Activated T-cell treated with anti-CD3 and anti-CD28 coated beads, Interleukin-2, amount 50 U/mL, for 24 hours (primary cell): Measurements from ENCODE around the gene USP7.
A peak's percentile ranks its signal among the peaks of the same experiment; 100 is the strongest.
"Not testable (repeated sequence)": the region's sequence is repeated elsewhere in the genome, so short reads cannot be mapped to it uniquely, and the experiment has no call there.

Experiments
- DNase-seq: peaks from one replicate; pipeline ENCODE4 v3.0.0-alpha.2; 2020
- H3K27ac Mint-ChIP-seq: 2 replicates; pipeline ENCODE4 v1.8.0; 2020; ENCODE audit warnings: mild to moderate bottlenecking, mixed read lengths
- H3K27me3 Mint-ChIP-seq: 2 replicates; pipeline ENCODE4 v1.8.0; 2020; ENCODE audit warnings: mixed read lengths
- H3K36me3 Mint-ChIP-seq: 2 replicates; pipeline ENCODE4 v1.8.0; 2020; ENCODE audit warnings: low read depth, mixed read lengths
- H3K4me1 Mint-ChIP-seq: 2 replicates; pipeline ENCODE4 v1.8.0; 2020; ENCODE audit warnings: low read depth, mixed read lengths
- H3K4me3 Mint-ChIP-seq: 2 replicates; pipeline ENCODE4 v1.8.0; 2020; ENCODE audit warnings: mild to moderate bottlenecking, moderate library complexity, mixed read lengths
- H3K9me3 Mint-ChIP-seq: 2 replicates; pipeline ENCODE4 v1.8.0; 2020; ENCODE audit warnings: mixed read lengths

The USP7 gene

DNA sequence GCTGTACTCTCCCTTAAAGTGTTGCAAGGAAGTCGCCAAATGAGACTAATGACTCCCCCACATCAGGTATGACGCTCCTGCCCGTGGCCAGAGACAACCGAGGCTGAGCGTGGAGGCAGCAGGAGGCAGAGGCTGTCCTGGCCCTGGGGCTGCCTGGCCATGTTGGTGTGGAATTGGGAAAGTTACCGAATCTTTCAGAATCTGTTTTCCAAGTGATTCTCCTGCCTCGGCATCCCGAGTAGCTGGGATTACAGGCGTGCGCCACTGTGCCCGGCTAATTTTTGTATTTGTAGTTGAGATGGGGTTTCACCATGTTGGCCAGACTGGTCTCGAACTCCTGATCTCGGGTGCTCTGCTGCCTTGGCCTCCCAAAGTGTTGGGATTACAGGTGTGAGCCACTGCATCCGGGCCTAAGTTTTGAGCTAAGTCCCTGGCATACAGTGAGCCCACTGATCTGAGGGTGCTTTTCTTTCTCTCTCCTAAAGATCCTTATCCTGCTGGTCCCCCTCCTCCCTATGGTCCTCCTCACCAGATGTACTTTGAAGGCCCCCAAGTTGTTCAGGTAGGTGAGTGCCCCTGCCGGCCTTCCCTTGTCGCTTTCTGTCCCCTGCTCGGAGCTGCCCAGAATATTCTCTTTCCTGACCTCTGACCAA, 80.9 kb downstream of the USP7 start:
- Mint-ChIP-seq H3K9me3 (no peaks in the 10 kb centered on the region), H3K27ac (no peak overlapping the region), H3K4me1 (peaks cover 23% of the 10 kb centered on the region), H3K36me3 (peaks cover 6% of the 10 kb centered on the region), H3K27me3 (peaks cover 8% of the 10 kb centered on the region), H3K4me3 (no peak overlapping the region)
- DNase-seq, result no peak

GRCh38 chr16:8882041-8882617, 81.6 kb downstream of the USP7 start, which contains the start of gene LITAFD:
LITAFD (plus strand) TSS chr16:8882351; CDS start chr16:8884356, 2,005 bp downstream.
- Mint-ChIP-seq H3K27me3 (peaks cover 8% of the 10 kb centered on the region), H3K9me3 (no peaks in the 10 kb centered on the region), H3K27ac (peak within 1 kb of the TSS; percentile 5), H3K4me1 (peaks cover 23% of the 10 kb centered on the region), H3K4me3 (no peak within 1 kb of the TSS), H3K36me3 (peaks cover under 1% of the 10 kb centered on the region)
- DNase-seq, result no peak

DNA sequence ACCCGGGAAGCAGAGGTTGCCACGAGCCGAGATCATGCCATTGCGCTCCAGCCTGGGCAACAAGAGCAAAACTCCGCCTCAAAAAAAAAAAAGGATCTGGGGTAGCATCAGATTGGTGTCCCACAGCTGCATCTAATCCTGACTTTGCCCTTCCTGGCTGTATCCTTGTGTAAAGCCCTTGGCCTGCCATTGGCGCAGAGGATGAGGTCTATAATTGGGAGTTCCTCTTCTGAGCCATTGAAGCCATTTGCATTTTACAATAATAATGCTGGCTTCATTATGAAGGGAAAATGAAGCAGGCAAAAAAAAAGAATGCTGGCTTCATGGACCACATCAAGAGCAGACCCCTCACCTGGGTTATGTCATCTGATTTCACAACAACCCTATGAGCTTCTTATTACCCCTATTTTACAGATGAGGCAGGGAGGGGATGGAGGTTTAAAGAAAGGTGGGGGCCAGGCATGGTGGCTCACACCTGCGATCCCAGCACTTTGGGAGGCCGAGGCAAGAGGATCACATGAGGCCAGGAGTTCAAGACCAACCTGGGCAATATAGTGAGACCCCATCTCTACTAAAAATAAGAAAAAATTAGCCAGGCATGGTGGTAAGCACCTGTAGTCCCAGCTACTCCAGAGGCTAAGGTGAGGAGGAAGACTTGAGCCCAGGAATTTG, 82.7 kb downstream of the USP7 start:
- H3K4me1 Mint-ChIP-seq, result peaks cover 18% of the 10 kb centered on the region
- DNase-seq, result no peak
- no peaks in the 10 kb centered on the region for H3K36me3 Mint-ChIP-seq
- H3K9me3 Mint-ChIP-seq, result no peaks in the 10 kb centered on the region
- H3K27me3 Mint-ChIP-seq, result peaks cover 7% of the 10 kb centered on the region
- H3K27ac Mint-ChIP-seq, result no peak overlapping the region
- no peak overlapping the region for H3K4me3 Mint-ChIP-seq

DNA sequence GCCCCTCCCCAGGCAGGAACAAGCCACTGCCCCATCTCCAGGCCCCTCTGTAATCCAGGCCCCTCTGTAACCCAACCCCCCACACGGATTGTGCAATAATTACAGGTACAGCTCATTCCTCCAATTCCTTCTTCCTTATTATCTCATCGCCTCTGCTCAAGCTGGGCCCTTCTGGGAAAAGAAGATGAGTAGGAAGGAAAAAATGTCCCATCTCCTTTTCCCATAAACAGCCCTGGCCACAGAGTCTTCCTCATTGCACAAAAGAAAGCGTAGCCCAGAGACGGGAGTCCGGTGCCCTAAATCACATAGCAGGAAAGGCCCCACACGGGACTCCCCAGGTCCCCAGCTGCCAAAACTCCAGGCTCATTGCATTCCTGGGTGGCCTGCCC, 85.2 kb downstream of the USP7 start:
- no peak overlapping the region for H3K4me3 Mint-ChIP-seq
- DNase-seq, result no peak
- H3K36me3 Mint-ChIP-seq, result no peaks in the 10 kb centered on the region
- H3K27ac Mint-ChIP-seq, result no peak overlapping the region
- H3K4me1 Mint-ChIP-seq, result peaks cover 16% of the 10 kb centered on the region
- no peaks in the 10 kb centered on the region for H3K27me3 Mint-ChIP-seq
- no peaks in the 10 kb centered on the region for H3K9me3 Mint-ChIP-seq

GRCh38 chr16:8877894-8878522, 85.7 kb downstream of the USP7 start:
- H3K27me3 Mint-ChIP-seq, result no peaks in the 10 kb centered on the region
- DNase-seq, result no peak
- peaks cover 16% of the 10 kb centered on the region for H3K4me1 Mint-ChIP-seq
- H3K36me3 Mint-ChIP-seq, result no peaks in the 10 kb centered on the region
- H3K4me3 Mint-ChIP-seq, result no peak overlapping the region
- H3K27ac Mint-ChIP-seq, result no peak overlapping the region
- no peaks in the 10 kb centered on the region for H3K9me3 Mint-ChIP-seq

GRCh38 chr16:8875317-8875716, 88.4 kb downstream of the USP7 start:
- peaks cover 24% of the 10 kb centered on the region for H3K4me1 Mint-ChIP-seq
- not testable (repeated sequence) for H3K36me3 Mint-ChIP-seq, H3K27ac Mint-ChIP-seq, H3K4me3 Mint-ChIP-seq, DNase-seq, H3K27me3 Mint-ChIP-seq, H3K9me3 Mint-ChIP-seq

DNA sequence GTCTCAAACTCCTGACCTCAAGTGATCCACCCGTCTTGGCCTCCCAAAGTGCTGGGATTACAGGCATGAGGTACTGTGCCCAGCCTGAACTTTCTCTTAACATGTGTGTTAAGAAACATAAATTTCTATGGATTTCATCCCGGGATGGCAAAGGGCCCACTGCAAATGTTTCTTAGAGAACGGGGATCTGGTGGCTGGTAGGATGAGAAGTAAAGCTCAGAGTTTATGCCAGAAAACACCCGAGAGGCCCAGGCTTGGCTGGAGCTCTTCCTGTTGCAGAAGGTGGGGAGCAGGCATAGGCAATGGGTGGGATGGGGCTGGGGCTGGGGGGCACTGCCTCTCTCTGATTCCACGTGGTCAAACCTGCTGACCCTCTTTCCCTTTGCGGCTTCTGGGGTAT, 89.3 kb downstream of the USP7 start:
- no peaks in the 10 kb centered on the region for H3K36me3 Mint-ChIP-seq

GRCh38 chr16:8873866-8874195, 89.9 kb downstream of the USP7 start:
- not testable (repeated sequence) for H3K36me3 Mint-ChIP-seq, DNase-seq, H3K27me3 Mint-ChIP-seq, H3K9me3 Mint-ChIP-seq, H3K4me3 Mint-ChIP-seq, H3K27ac Mint-ChIP-seq
- H3K4me1 Mint-ChIP-seq, result peaks cover 31% of the 10 kb centered on the region

More for the DNA sequence above, 89.3 kb downstream of the USP7 start:
- Mint-ChIP-seq H3K4me3 (no peak overlapping the region), H3K9me3 (no peaks in the 10 kb centered on the region), H3K27me3 (no peaks in the 10 kb centered on the region), H3K27ac (peak overlapping the region; percentile 2), H3K4me1 (peaks cover 28% of the 10 kb centered on the region)
- DNase-seq, result no peak

DNA sequence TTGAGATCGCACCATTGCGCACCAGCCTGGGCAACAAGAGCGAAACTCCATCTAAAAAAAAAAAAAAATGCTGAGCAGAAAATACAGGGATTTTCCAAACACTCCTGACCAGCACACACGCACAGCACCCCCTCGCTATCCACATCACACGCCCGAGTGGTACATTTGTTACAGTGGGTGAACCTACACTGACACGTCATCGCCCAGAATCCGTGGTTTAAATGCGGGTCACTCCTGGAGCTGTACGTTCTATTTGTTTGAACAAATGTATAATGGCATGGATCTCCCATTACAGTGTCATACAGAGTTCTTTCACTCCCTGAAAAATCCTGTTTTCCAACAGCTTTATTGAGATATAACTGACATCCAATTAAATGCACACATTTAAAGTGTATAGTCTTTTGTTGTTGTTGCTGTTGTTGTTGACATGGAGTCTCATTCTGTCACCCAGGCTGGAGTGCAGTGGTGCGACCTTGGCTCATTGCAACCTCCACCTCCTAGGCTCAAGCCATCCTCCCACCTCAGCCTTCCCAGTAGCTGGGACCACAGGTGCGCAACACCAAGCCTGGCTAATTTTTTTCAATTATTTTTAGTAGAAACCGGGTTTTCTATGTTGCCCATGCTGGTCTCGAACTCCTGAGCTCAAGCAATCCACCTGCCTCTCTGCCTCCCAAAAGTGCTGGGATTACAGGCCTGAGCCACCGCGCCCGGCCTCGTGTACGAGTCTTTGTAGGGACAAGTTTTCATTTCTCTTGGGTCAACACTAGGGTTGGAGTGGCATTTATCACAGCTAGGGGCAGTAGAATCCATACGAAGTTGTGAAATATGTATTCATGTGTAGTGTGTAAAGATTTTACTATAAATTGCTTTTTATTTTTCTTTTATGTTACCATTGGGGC, 90.5 kb downstream of the USP7 start:
- Mint-ChIP-seq H3K9me3 (no peaks in the 10 kb centered on the region), H3K27ac (no peak overlapping the region)

DNA sequence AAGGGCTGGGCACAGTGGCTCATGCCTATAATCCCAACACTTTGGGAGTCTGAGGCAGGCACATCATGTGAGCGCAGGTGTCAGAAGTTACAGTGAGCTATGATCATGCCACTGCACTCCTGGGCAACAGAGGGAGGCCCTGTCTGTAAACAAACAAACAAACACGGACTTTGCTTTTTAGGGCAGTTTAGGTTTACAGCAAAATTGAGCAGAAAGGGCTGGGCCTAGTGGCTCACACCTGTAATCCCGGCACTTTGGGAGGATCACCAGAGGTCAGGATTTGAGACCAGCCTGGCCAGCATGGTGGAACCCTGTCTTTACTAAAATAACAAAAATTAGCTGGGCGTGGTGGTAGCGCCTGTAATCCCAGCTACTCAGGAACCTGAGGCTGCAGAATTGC, 91.6 kb downstream of the USP7 start:
- H3K36me3 Mint-ChIP-seq, result peaks cover 13% of the 10 kb centered on the region
- no peak for DNase-seq
- no peaks in the 10 kb centered on the region for H3K27me3 Mint-ChIP-seq
- peaks cover 35% of the 10 kb centered on the region for H3K4me1 Mint-ChIP-seq
- no peak overlapping the region for H3K27ac Mint-ChIP-seq
- no peaks in the 10 kb centered on the region for H3K9me3 Mint-ChIP-seq
- H3K4me3 Mint-ChIP-seq, result no peak overlapping the region

More for the DNA sequence above, 90.5 kb downstream of the USP7 start:
- Mint-ChIP-seq H3K4me3 (no peak overlapping the region), H3K36me3 (peaks cover 2% of the 10 kb centered on the region), H3K27me3 (no peaks in the 10 kb centered on the region), H3K4me1 (peaks cover 27% of the 10 kb centered on the region)
- no peak for DNase-seq

GRCh38 chr16:8869988-8870241, 93.8 kb downstream of the USP7 start:
- H3K27me3 Mint-ChIP-seq, DNase-seq, H3K9me3 Mint-ChIP-seq, H3K4me3 Mint-ChIP-seq: not testable (repeated sequence)
- peak overlapping the region; percentile 33 for H3K27ac Mint-ChIP-seq
- peaks cover 18% of the 10 kb centered on the region for H3K36me3 Mint-ChIP-seq
- peaks cover 48% of the 10 kb centered on the region for H3K4me1 Mint-ChIP-seq

- peak overlapping the region; percentile 94 for H3K27ac Mint-ChIP-seq
- H3K9me3 Mint-ChIP-seq, result no peaks in the 10 kb centered on the region
- peak overlapping the region; percentile 86 for H3K4me3 Mint-ChIP-seq
- DNase-seq, result peak; percentile 33
- H3K36me3 Mint-ChIP-seq, result peaks cover 18% of the 10 kb centered on the region
- H3K4me1 Mint-ChIP-seq, result peaks cover 46% of the 10 kb centered on the region
- H3K27me3 Mint-ChIP-seq, result no peaks in the 10 kb centered on the region
These were observed 94.3 kb downstream of the USP7 start for GRCh38 chr16:8869212-8869987.

GRCh38 chr16:8868416-8869211, 95.1 kb downstream of the USP7 start, which contains the start of gene CARHSP1:
CARHSP1 (minus strand) TSS chr16:8869006; CDS start chr16:8859328, 9,678 bp downstream.
- H3K4me3 Mint-ChIP-seq, result peak within 1 kb of the TSS; percentile 89
- peak; percentile 90 for DNase-seq
- H3K27me3 Mint-ChIP-seq, result no peaks in the 10 kb centered on the region
- peaks cover 23% of the 10 kb centered on the region for H3K36me3 Mint-ChIP-seq
- peak within 1 kb of the TSS; percentile 94 for H3K27ac Mint-ChIP-seq
- no peaks in the 10 kb centered on the region for H3K9me3 Mint-ChIP-seq
- peaks cover 51% of the 10 kb centered on the region for H3K4me1 Mint-ChIP-seq
